Ascending aorta (tissue), 2 donors: Measurements from ENCODE around the gene LRP10. TPM values are rescaled to one million over a fixed set of nuclear protein-coding genes. Genes with fewer than 3 reads are reported as not detected.

Experiments used
- DNase-seq, 2 donors: peaks; one replicate each; pipeline ENCODE4 v3.0.0-alpha.2; 2019; ENCODE audit warnings: low spot score in 2 of 2
- H3K27ac ChIP-seq, 2 donors: fragments of 200-600 bp; sonication (generic); one replicate each; pipeline ENCODE4 v1.5.1; 2016 to 2017; ENCODE audit warnings: mild to moderate bottlenecking in 1 of 2
- H3K27me3 ChIP-seq: fragments of 200-600 bp; sonication (generic); one replicate; pipeline ENCODE4 v1.5.1; 2017
- H3K36me3 ChIP-seq, 2 donors: fragments of 200-600 bp; sonication (generic); one replicate each; pipeline ENCODE4 v1.5.1; 2016
- H3K4me1 ChIP-seq, 2 donors: fragments of 200-600 bp; sonication (generic); one replicate each; pipeline ENCODE4 v1.5.1; 2016 to 2017; ENCODE audit warnings: mild to moderate bottlenecking in 1 of 2
- H3K4me3 ChIP-seq, 2 donors: fragments of 200-600 bp; sonication (generic); one replicate each; pipeline ENCODE4 v1.5.1; 2016 to 2017; ENCODE audit warnings: mild to moderate bottlenecking in 1 of 2
- H3K9me3 ChIP-seq, 2 donors: fragments of 200-600 bp; sonication (generic); one replicate each; pipeline ENCODE4 v1.5.1; 2016
- CTCF ChIP-seq, 3 experiments: fragments of 200-600 bp in 2 of 3; fragments of 450-650 bp in 1 of 3; sonication (generic) in 2 of 3; IDR thresholded peaks; one replicate each; pipeline ENCODE4 v1.5.1; 2016 to 2019; ENCODE audit warnings: antibody characterized with exemption in 3 of 3, mild to moderate bottlenecking in 1 of 3, moderate library complexity in 1 of 3
- intact Hi-C: fragments of 100-400 bp; cut with DNase I; formaldehyde crosslinking; loops from one replicate; pipeline ENCODE4 v1.15.1; 2023
- total RNA-seq: library from RNA; depleted of rRNA; stranded (reverse); fragments of >200 nt; gene quantifications from one replicate; pipeline ENCODE4 v1.1.0, GENCODE V29; 2016

Gene LRP10
- total RNA-seq, 1 donor from 2014 or later: 214 TPM

GRCh38 chr14:22829661-22830442 lies 41.7 kb upstream of the LRP10 start, which contains the start of gene MRPL52:
MRPL52 (plus strand) TSS chr14:22829887; CDS start chr14:22829913, 26 bp downstream.
- TF ChIP-seq CTCF (IDR thresholded peaks at IDR 0.05): no peak
- H3K36me3 ChIP-seq: peaks cover 11 to 15% of the 10 kb centered on the region in 2 donors
- H3K9me3 ChIP-seq: no peaks in the 10 kb centered on the region
- peak within 1 kb of the TSS; percentile 61 to 81 for H3K27ac ChIP-seq
- no peaks in the 10 kb centered on the region for H3K27me3 ChIP-seq
- intact Hi-C loops: loop anchor here (10.0 kb wide), 2 partner anchors 325 to 475 kb away; partner anchors contain the start of genes BCL2L2 and PPP1R3E
- peak; percentile 70 to 95 for DNase-seq
- peaks cover 0 to 7% of the 10 kb centered on the region in 2 donors for H3K4me1 ChIP-seq
- H3K4me3 ChIP-seq: peak within 1 kb of the TSS; percentile 83 to 98

- no peak for TF ChIP-seq CTCF (IDR thresholded peaks at IDR 0.05)
- Histone ChIP-seq H3K4me3 (peak overlapping the region; percentile 83 to 98), H3K27me3 (no peaks in the 10 kb centered on the region), H3K4me1 (peaks cover 0 to 5% of the 10 kb centered on the region in 2 donors), H3K27ac (peak overlapping the region; percentile 61 to 81), H3K9me3 (no peaks in the 10 kb centered on the region), H3K36me3 (peaks cover 11 to 15% of the 10 kb centered on the region in 2 donors)
- no peak for DNase-seq
- intact Hi-C loops: loop anchor here (10.0 kb wide), 2 partner anchors 324 to 474 kb away; partner anchors contain the start of genes BCL2L2 and PPP1R3E
Measured at GRCh38 chr14:22830443-22831010, 41.0 kb upstream of the LRP10 start.

GRCh38 chr14:22835505-22835904 lies 36.0 kb upstream of the LRP10 start:
- Histone ChIP-seq H3K27ac (peak overlapping the region; percentile 91 to 94), H3K36me3 (peaks cover 11 to 15% of the 10 kb centered on the region in 2 donors), H3K4me3 (no peak overlapping the region), H3K27me3 (no peaks in the 10 kb centered on the region), H3K4me1 (peaks cover 0 to 16% of the 10 kb centered on the region in 2 donors), H3K9me3 (no peaks in the 10 kb centered on the region)
- no peak for TF ChIP-seq CTCF (IDR thresholded peaks at IDR 0.05)
- intact Hi-C loops: loop anchor here (5.0 to 10.0 kb wide), 5 partner anchors 37 to 469 kb away; partner anchors contain the start of genes AJUBA, BCL2L2, LRP10 and PPP1R3E
- no peak for DNase-seq

GRCh38 chr14:22836301-22837113 lies 35.0 kb upstream of the LRP10 start, which contains the start of gene MMP14:
MMP14 (plus strand) TSS chr14:22836585; CDS start chr14:22836818, 233 bp downstream.
- no peaks in the 10 kb centered on the region for H3K27me3 ChIP-seq
- intact Hi-C loops: loop anchor here (1.0 to 10.0 kb wide), 7 partner anchors 14 to 468 kb away; partner anchors contain the start of genes AJUBA, BCL2L2, LRP10 and PPP1R3E
- TF ChIP-seq CTCF (IDR thresholded peaks at IDR 0.05): peak in 2 of 3 experiments; percentile 51 to 85
- H3K4me1 ChIP-seq: peaks cover 0 to 20% of the 10 kb centered on the region in 2 donors
- peak; percentile 67 to 94 for DNase-seq
- peak within 1 kb of the TSS; percentile 68 to 86 for H3K4me3 ChIP-seq
- peaks cover 16 to 25% of the 10 kb centered on the region in 2 donors for H3K36me3 ChIP-seq
- H3K27ac ChIP-seq: peak within 1 kb of the TSS; percentile 91 to 94
- no peaks in the 10 kb centered on the region for H3K9me3 ChIP-seq
